Nephron (organoid): ENCODE results near the gene DPYD.

Experiments
- H3K27ac Mint-ChIP-seq, 3 experiments: 2 replicates each; pipeline ENCODE4 v1.8.0; 2020; ENCODE audit warnings: mixed read lengths in 3 of 3, mild to moderate bottlenecking in 2 of 3, moderate library complexity in 1 of 3
- H3K27me3 Mint-ChIP-seq: 2 replicates; pipeline ENCODE4 v1.8.0; 2021; ENCODE audit warnings: low read depth, mild to moderate bottlenecking, moderate library complexity, mixed read lengths
- H3K36me3 Mint-ChIP-seq: 2 replicates; pipeline ENCODE4 v1.8.0; 2020; ENCODE audit warnings: low read depth, mixed read lengths
- H3K4me1 Mint-ChIP-seq: 2 replicates; pipeline ENCODE4 v1.8.0; 2020; ENCODE audit warnings: mixed read lengths
- H3K4me3 Mint-ChIP-seq, 3 experiments: 2 replicates each; pipeline ENCODE4 v1.8.0; 2020; ENCODE audit warnings: mild to moderate bottlenecking in 3 of 3, mixed read lengths in 3 of 3, moderate library complexity in 2 of 3
- H3K9me3 Mint-ChIP-seq: 2 replicates; pipeline ENCODE4 v1.8.0; 2020; ENCODE audit warnings: mixed read lengths
- CTCF ChIP-seq, 3 experiments: fragments of 200-600 bp; sonication (generic); IDR thresholded peaks; one replicate each; pipeline ENCODE4 v1.5.0; 2021; ENCODE audit warnings: antibody characterized with exemption in 3 of 3; ENCODE audit not compliant: unreplicated experiment in 3 of 3

The DPYD gene

GRCh38 chr1:97088391-97088790 lies 832.4 kb downstream of the DPYD start:
- no peaks in the 10 kb centered on the region for H3K36me3 Mint-ChIP-seq
- H3K27me3 Mint-ChIP-seq: no peaks in the 10 kb centered on the region
- TF ChIP-seq CTCF (IDR thresholded peaks at IDR 0.05; ENCODE audit: unreplicated experiment in 3 of 3): no peak
- H3K4me1 Mint-ChIP-seq: peaks cover 13% of the 10 kb centered on the region
- no peaks in the 10 kb centered on the region for H3K9me3 Mint-ChIP-seq
- H3K27ac Mint-ChIP-seq: peak overlapping the region in 1 of 3 experiments; percentile 33
- H3K4me3 Mint-ChIP-seq: no peak overlapping the region

- Mint-ChIP-seq H3K4me3 (no peak overlapping the region), H3K36me3 (no peaks in the 10 kb centered on the region), H3K9me3 (no peaks in the 10 kb centered on the region), H3K4me1 (no peaks in the 10 kb centered on the region), H3K27ac (no peak overlapping the region), H3K27me3 (no peaks in the 10 kb centered on the region)
- TF ChIP-seq CTCF (IDR thresholded peaks at IDR 0.05; ENCODE audit: unreplicated experiment in 3 of 3): no peak
Measured at GRCh38 chr1:97084546-97084945, 836.3 kb downstream of the DPYD start.

GRCh38 chr1:97082160-97082848 lies 838.5 kb downstream of the DPYD start:
- no peaks in the 10 kb centered on the region for H3K4me1 Mint-ChIP-seq

GRCh38 chr1:97078872-97079271 lies 842.0 kb downstream of the DPYD start:
- TF ChIP-seq CTCF (IDR thresholded peaks at IDR 0.05; ENCODE audit: unreplicated experiment in 3 of 3): no peak
- no peak overlapping the region for H3K27ac Mint-ChIP-seq
- no peaks in the 10 kb centered on the region for H3K27me3 Mint-ChIP-seq
- no peak overlapping the region for H3K4me3 Mint-ChIP-seq
- H3K36me3 Mint-ChIP-seq: no peaks in the 10 kb centered on the region
- no peaks in the 10 kb centered on the region for H3K4me1 Mint-ChIP-seq
- no peaks in the 10 kb centered on the region for H3K9me3 Mint-ChIP-seq

More at GRCh38 chr1:97082160-97082848, 838.5 kb downstream of the DPYD start:
- Mint-ChIP-seq H3K27me3 (no peaks in the 10 kb centered on the region), H3K36me3 (no peaks in the 10 kb centered on the region), H3K4me3 (no peak overlapping the region), H3K9me3 (no peaks in the 10 kb centered on the region), H3K27ac (no peak overlapping the region)
- no peak for TF ChIP-seq CTCF (IDR thresholded peaks at IDR 0.05; ENCODE audit: unreplicated experiment in 3 of 3)

GRCh38 chr1:97077221-97077620 lies 843.6 kb downstream of the DPYD start:
- no peak for TF ChIP-seq CTCF (IDR thresholded peaks at IDR 0.05; ENCODE audit: unreplicated experiment in 3 of 3)
- Mint-ChIP-seq H3K9me3 (no peaks in the 10 kb centered on the region), H3K36me3 (no peaks in the 10 kb centered on the region), H3K27me3 (no peaks in the 10 kb centered on the region), H3K4me3 (no peak overlapping the region), H3K27ac (no peak overlapping the region), H3K4me1 (no peaks in the 10 kb centered on the region)

- no peaks in the 10 kb centered on the region for H3K9me3 Mint-ChIP-seq
- no peaks in the 10 kb centered on the region for H3K4me1 Mint-ChIP-seq
- H3K27ac Mint-ChIP-seq: no peak overlapping the region
- TF ChIP-seq CTCF (IDR thresholded peaks at IDR 0.05; ENCODE audit: unreplicated experiment in 3 of 3): no peak
- no peaks in the 10 kb centered on the region for H3K27me3 Mint-ChIP-seq
- no peak overlapping the region for H3K4me3 Mint-ChIP-seq
- H3K36me3 Mint-ChIP-seq: no peaks in the 10 kb centered on the region
Measured at GRCh38 chr1:97074771-97075170, 846.1 kb downstream of the DPYD start.
